Left ventricle myocardium superior (tissue), 1 donor: Measurements from ENCODE around the gene SOX13. TPM values are rescaled to one million over a fixed set of nuclear protein-coding genes. Genes with fewer than 3 reads are reported as not detected.
"Not testable (repeated sequence)": the region's sequence is repeated elsewhere in the genome, so short reads cannot be mapped to it uniquely, and the experiment has no call there.

Experiments used
- ATAC-seq: fragments of 200-7000 bp; cut with Tn5 transposase; one replicate; pipeline ENCODE4 v1.9.1; 2020; ENCODE audit warnings: mild to moderate bottlenecking, moderate library complexity
- DNase-seq: peaks from one replicate; pipeline ENCODE4 v3.0.0-alpha.2; 2020
- intact Hi-C: fragments of 100-400 bp; cut with micrococcal nuclease; formaldehyde crosslinking; loops from one replicate; pipeline ENCODE4 v1.11.0; 2022
- total RNA-seq: library from RNA; stranded (reverse); fragmentation: NEBNext Ultra II Directional; extraction: Animal tissue kit (Norgen Biotek cat#: 25700); gene quantifications from one replicate; pipeline ENCODE4 v1.2.1, GENCODE V29; 2021
- donor health status: DM: no; HTN: yes; CAD: no; lungs with severe emphysema.

Gene SOX13
- total RNA-seq, 1 donor from 2014 or later: 12.7 TPM

- ATAC-seq, intact Hi-C loops: not testable (repeated sequence)
- peak; percentile 1 for DNase-seq
Measured at GRCh38 chr1:204099754-204100153, 26.8 kb downstream of the SOX13 start.

- ATAC-seq (no peak), DNase-seq (peak; percentile 5)
- intact Hi-C loops: no loop called here
Measured at GRCh38 chr1:204102029-204102611, 29.2 kb downstream of the SOX13 start.

- ATAC-seq: no peak
Measured at GRCh38 chr1:204102739-204103430, 30.0 kb downstream of the SOX13 start.

GRCh38 chr1:204103431-204103741 lies 30.5 kb downstream of the SOX13 start:
- DNase-seq (no peak), ATAC-seq (no peak)
- intact Hi-C loops: no loop called here

More at GRCh38 chr1:204102739-204103430, 30.0 kb downstream of the SOX13 start:
- intact Hi-C loops: no loop called here
- DNase-seq: no peak

GRCh38 chr1:204104331-204105130 lies 31.6 kb downstream of the SOX13 start:
- ATAC-seq: peak; percentile 50
- intact Hi-C loops: no loop called here
- peak; percentile 48 for DNase-seq

GRCh38 chr1:204105131-204105515 lies 32.2 kb downstream of the SOX13 start:
- ATAC-seq: no peak

GRCh38 chr1:204106825-204107224 lies 33.9 kb downstream of the SOX13 start:
- intact Hi-C loops: no loop called here
- no peak for DNase-seq

More at GRCh38 chr1:204105131-204105515, 32.2 kb downstream of the SOX13 start:
- intact Hi-C loops: no loop called here
- no peak for DNase-seq

GRCh38 chr1:204107892-204108291 lies 35.0 kb downstream of the SOX13 start:
- ATAC-seq (no peak), DNase-seq (no peak)
- intact Hi-C loops: no loop called here

More at GRCh38 chr1:204106825-204107224, 33.9 kb downstream of the SOX13 start:
- ATAC-seq: no peak

- intact Hi-C loops: no loop called here
- DNase-seq (peak; percentile 31), ATAC-seq (peak; percentile 32)
Measured at GRCh38 chr1:204108312-204109141, 35.6 kb downstream of the SOX13 start.

- intact Hi-C loops: no loop called here
- no peak for ATAC-seq
- no peak for DNase-seq
Measured at GRCh38 chr1:204110894-204111633, 38.1 kb downstream of the SOX13 start.

- intact Hi-C loops: no loop called here
- ATAC-seq (no peak), DNase-seq (peak; percentile 14)
Measured at GRCh38 chr1:204112876-204113730, 40.2 kb downstream of the SOX13 start.

GRCh38 chr1:204113896-204114295 lies 41.0 kb downstream of the SOX13 start:
- no peak for DNase-seq
- no peak for ATAC-seq
- intact Hi-C loops: no loop called here

GRCh38 chr1:204114606-204115005 lies 41.7 kb downstream of the SOX13 start:
- ATAC-seq (no peak), DNase-seq (peak; percentile 16)
- intact Hi-C loops: no loop called here

GRCh38 chr1:204115116-204115515 lies 42.2 kb downstream of the SOX13 start:
- peak; percentile 3 for DNase-seq
- intact Hi-C loops: no loop called here
- ATAC-seq: no peak

- no peak for ATAC-seq
- intact Hi-C loops: no loop called here
- no peak for DNase-seq
Measured at GRCh38 chr1:204116539-204116938, 43.6 kb downstream of the SOX13 start.

GRCh38 chr1:204121840-204122555 lies 49.1 kb downstream of the SOX13 start:
- intact Hi-C loops: no loop called here
- no peak for ATAC-seq
- peak; percentile 17 for DNase-seq

GRCh38 chr1:204123376-204123775 lies 50.5 kb downstream of the SOX13 start:
- DNase-seq (no peak), ATAC-seq (no peak)
- intact Hi-C loops: no loop called here
